GM12873 (cell line): ENCODE measurements around the gene NUP98.
A peak's percentile ranks its signal among the peaks of the same experiment; 100 is the strongest.

Experiments used
- CTCF ChIP-seq: IDR thresholded peaks from 2 replicates; pipeline ENCODE4 v1.5.1; 2012; ENCODE audit warnings: low read depth, mild to moderate bottlenecking, moderate library complexity, low read length, control low read depth; ENCODE audit not compliant: insufficient read depth; ENCODE audit errors: missing control alignments

Gene NUP98

DNA sequence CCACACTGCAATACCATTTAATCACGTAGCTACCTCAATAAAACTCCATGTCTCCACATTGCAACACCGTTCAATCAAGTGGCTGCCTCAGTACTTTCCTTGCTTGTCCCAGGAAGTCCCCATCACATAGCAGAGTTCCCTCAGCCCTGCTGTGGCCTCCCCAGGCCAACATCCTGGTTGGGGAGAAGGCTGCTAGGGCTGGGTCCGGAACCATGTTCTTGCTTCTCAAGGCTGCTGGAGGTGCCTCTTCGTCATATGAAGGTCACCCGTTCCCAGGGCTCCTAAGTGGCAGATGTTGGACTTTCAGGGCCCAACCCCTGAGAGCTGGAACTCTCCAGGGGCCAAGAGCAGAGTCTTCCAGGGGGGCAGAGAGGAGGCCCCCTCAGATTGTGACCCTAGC, 158.8 kb downstream of the NUP98 start:
- no peak for TF ChIP-seq CTCF

GRCh38 chr11:3637201-3637600, 160.2 kb downstream of the NUP98 start:
- TF ChIP-seq CTCF: no peak

DNA sequence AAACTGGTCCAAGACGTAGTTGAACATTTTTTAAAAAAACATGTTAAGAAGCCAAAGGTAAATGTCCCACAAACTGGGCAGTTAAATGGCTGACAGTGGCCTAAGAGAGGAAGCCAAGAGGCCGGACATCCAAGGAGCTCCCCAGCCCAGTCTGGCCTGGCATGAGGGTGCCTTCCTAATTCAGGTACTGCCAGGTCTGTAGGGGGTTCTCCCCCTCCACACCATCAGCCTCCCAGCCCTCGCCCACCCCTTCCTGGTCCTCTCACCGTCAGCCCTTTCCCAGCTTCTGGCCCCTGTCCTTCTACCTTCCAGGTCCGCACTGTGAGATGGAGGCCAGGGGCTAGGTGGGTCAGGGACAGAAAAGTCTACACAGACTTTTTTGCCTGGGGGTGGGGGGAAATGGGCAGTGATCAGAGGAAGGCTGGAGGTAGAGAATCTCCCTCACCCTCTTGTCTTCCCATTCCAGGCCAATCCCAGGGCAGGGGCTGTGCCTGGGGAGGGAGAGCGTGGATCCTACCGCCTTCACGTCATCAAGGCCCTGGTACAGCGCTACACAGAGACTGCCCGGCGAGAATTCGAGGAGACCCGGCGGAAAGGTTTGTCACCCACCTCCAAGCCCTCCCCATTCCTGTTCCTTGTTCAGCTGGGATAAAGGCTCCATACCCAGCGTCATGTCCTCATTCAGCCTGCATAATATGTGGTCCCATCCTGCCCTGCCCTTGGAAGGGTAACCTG, 161.5 kb downstream of the NUP98 start:
- no peak for TF ChIP-seq CTCF

- no peak for TF ChIP-seq CTCF
Observed at GRCh38 chr11:3632070-3632660, 165.2 kb downstream of the NUP98 start.

DNA sequence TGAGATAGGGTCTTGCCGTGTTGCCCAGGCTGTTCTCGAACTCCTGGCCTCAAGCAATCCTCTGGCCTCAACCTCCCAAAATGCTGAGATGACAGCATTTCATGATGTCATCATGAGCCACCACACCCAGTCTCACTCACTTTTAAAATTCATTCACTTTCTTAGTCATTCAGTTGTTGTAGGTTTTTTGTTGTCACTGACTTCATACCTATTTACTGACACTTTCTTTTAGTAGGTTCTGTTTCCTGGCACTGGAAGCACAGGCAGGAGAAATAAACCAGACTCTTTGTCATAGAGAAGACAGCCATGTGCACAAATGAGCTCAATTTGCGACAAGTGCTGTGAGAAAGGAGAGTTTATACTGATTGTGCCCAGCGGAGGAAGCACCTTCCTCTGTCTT, 166.0 kb downstream of the NUP98 start:
- TF ChIP-seq CTCF: no peak

DNA sequence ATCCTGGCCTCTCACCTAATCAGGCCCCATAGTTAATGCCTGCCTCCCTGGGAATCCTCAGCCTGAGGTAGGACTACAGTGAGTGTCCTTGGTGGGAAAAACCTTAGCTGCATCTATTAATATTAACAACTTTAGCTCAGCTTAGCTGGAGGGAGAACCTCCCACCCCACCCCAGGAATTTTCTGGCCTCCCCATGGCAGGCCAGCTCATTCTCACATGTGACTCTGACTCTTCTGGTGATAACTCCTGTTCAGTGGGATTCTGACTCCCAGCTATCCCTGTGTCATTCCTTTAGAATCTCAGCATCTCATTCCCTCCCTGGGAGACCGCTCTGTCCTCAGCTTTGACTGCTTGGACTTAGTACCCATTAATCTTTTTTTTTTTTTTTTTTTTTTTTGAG, 170.1 kb downstream of the NUP98 start:
- no peak for TF ChIP-seq CTCF

DNA sequence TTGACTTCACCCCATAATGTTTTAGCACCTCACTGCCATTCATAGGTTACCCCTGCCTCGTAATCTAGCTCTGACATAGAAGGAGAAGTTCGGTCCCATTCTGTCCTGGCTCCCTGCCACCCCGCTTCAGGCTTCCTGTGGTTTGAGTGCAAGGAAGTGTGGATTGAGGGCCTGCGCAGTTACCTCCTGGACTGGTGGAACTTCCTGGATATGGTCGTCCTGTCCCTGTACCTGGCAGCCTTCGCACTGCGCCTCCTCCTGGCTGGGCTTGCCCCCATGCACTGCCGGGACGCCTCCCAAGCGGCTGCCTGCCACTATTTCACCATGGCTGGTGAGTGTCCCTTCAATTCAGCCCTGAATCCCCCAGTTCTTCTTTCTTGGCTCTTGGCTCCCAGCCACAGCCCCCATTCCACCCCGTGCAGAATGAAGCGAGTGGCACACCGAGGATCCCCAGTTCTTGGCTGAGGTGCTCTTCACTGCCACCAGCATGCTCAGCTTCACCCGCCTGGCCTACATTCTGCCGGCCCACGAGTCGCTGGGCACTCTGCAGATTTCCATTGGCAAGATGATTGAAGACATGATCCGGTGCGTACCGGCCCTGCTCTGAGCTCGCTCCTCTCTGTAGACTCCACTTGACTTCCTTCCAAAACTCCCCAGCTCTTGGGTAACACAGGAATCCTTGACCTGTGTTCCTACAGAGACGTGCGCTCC, 170.9 kb downstream of the NUP98 start:
- TF ChIP-seq CTCF: peak; percentile 40
